Motor neuron (in vitro differentiated cells): ENCODE data around the gene ADNP. TPM values are rescaled to one million over a fixed set of nuclear protein-coding genes. Genes with fewer than 3 reads are reported as not detected.
A peak's percentile ranks its signal among the peaks of the same experiment; 100 is the strongest.

Experiments
- ATAC-seq, 8 experiments: fragments of 200-7000 bp; cut with Tn5 transposase; replicated peaks in 6 of 8; 2 replicates each; pipeline ENCODE4 v1.8.0; 2021; ENCODE audit warnings: mild to moderate bottlenecking in 8 of 8, moderate library complexity in 8 of 8
- H3K27ac ChIP-seq, 2 donors: fragments of 250-450 bp; sonication (Bioruptor Pico); 2 replicates each; pipeline ENCODE4 v1.9.0; 2021; ENCODE audit warnings: antibody characterized with exemption in 2 of 2, mild to moderate bottlenecking in 2 of 2, moderate library complexity in 1 of 2
- H3K4me1 ChIP-seq, 2 donors: fragments of 250-450 bp; sonication (Bioruptor Pico); replicated peaks in 1 of 2; 2 replicates each; pipeline ENCODE4 v1.6.1; 2021; ENCODE audit warnings: antibody characterized with exemption in 2 of 2, mild to moderate bottlenecking in 2 of 2, moderate library complexity in 1 of 2
- H3K4me3 ChIP-seq, 5 donors: fragments of 250-450 bp; sonication (Bioruptor Pico); 2 replicates each; pipeline ENCODE4 v1.9.0; 2021; ENCODE audit warnings: antibody characterized with exemption in 5 of 5, mild to moderate bottlenecking in 5 of 5, moderate library complexity in 4 of 5
- WGBS, 10 experiments: fragments of 450-650 bp; shearing (Covaris generic); methylation state at CpG; one replicate each; pipeline ENCODE4 v1.0.0; 2022; 5-methylcytosine and 5-hydroxymethylcytosine counted together
- in situ Hi-C, 9 experiments: fragments of 400-800 bp; cut with MboI; loops; one replicate each; pipeline ENCODE4 v1.15.0; 2021; ENCODE audit warnings: low sequenced_read_pairs in 9 of 9, low pct_unique_long_range_greater_than_20kb in 2 of 9; ENCODE audit not compliant: unreplicated experiment in 9 of 9
- total RNA-seq, 8 experiments: library from RNA; unstranded; fragments of 300-600 nt; gene quantifications; 2 replicates each; pipeline versions ENCODE4 v1.2.3 to v1.2.4, GENCODE V29; 2022

ADNP gene
- total RNA-seq, 8 experiments from 2014 or later: 11.6 to 121 (median 55.7) TPM

GRCh38 chr20:50874758-50875665, 56.2 kb downstream of the ADNP start:
- in situ Hi-C loops: no loop called here
- Histone ChIP-seq H3K4me1 (peaks cover 40 to 46% of the 10 kb centered on the region in 2 donors), H3K27ac (no peak overlapping the region), H3K4me3 (no peak overlapping the region)
- ATAC-seq: no peak
- WGBS, 10 experiments: 60 to 100% (median 90%) methylated on average over 1 to 24 of the region's 28 CpGs; no CpG with 5 or more reads in 2 of the 10 experiments

- in situ Hi-C loops: no loop called here
- 60 to 82% (median 80%) methylated on average over 1 to 4 of the region's 10 CpGs; no CpG with 5 or more reads in 6 of the 10 experiments for WGBS, 10 experiments
Measured at GRCh38 chr20:50874111-50874757, 57.0 kb downstream of the ADNP start.

GRCh38 chr20:50873585-50873984, 57.7 kb downstream of the ADNP start:
- WGBS, 10 experiments: 40 to 89% (median 82%) methylated on average over 1 to 6 of the region's 10 CpGs; no CpG with 5 or more reads in 5 of the 10 experiments
- H3K4me3 ChIP-seq: no peak overlapping the region
- ATAC-seq: peak in 1 of 8 experiments; percentile 1

More at GRCh38 chr20:50874111-50874757, 57.0 kb downstream of the ADNP start:
- Histone ChIP-seq H3K27ac (peak overlapping the region; percentile 81 to 86), H3K4me3 (no peak overlapping the region), H3K4me1 (peaks cover 40 to 46% of the 10 kb centered on the region in 2 donors)
- no peak for ATAC-seq

GRCh38 chr20:50872560-50873425, 58.4 kb downstream of the ADNP start:
- in situ Hi-C loops: no loop called here
- Histone ChIP-seq H3K27ac (peak overlapping the region; percentile 81 to 86), H3K4me1 (peaks cover 40 to 46% of the 10 kb centered on the region in 2 donors), H3K4me3 (no peak overlapping the region)
- peak in 4 of 8 experiments; percentile 20 to 58 (median 23) for ATAC-seq
- WGBS, 10 experiments: 53 to 100% (median 79%) methylated on average over 1 to 11 of the region's 16 CpGs; no CpG with 5 or more reads in 3 of the 10 experiments

More at GRCh38 chr20:50873585-50873984, 57.7 kb downstream of the ADNP start:
- peak overlapping the region; percentile 81 to 86 for H3K27ac ChIP-seq
- peaks cover 40 to 46% of the 10 kb centered on the region in 2 donors for H3K4me1 ChIP-seq
- in situ Hi-C loops: no loop called here

GRCh38 chr20:50870561-50871161, 60.6 kb downstream of the ADNP start:
- 0 to 60% (median 20%) methylated on average over 1 to 3 of the region's 19 CpGs; no CpG with 5 or more reads in 6 of the 10 experiments for WGBS, 10 experiments
- Histone ChIP-seq H3K4me3 (no peak overlapping the region), H3K4me1 (peaks cover 40 to 46% of the 10 kb centered on the region in 2 donors), H3K27ac (peak overlapping the region; percentile 11 to 40)
- ATAC-seq: peak in 7 of 8 experiments; percentile 22 to 88 (median 79)
- in situ Hi-C loops: no loop called here

GRCh38 chr20:50868509-50869495, 62.4 kb downstream of the ADNP start:
- no peak overlapping the region for H3K4me3 ChIP-seq
- WGBS, 10 experiments: 80 to 94% (median 91%) methylated on average over 2 to 8 of the region's 11 CpGs; no CpG with 5 or more reads in 4 of the 10 experiments
- H3K4me1 ChIP-seq: peaks cover 31 to 34% of the 10 kb centered on the region in 2 donors
- H3K27ac ChIP-seq: no peak overlapping the region
- ATAC-seq: no peak
- in situ Hi-C loops: no loop called here

- Histone ChIP-seq H3K4me3 (no peak overlapping the region), H3K27ac (no peak overlapping the region), H3K4me1 (peaks cover 22 to 24% of the 10 kb centered on the region in 2 donors)
- WGBS, 10 experiments: 60 to 100% (median 94%) methylated on average over 1 to 4 of the region's 6 CpGs; no CpG with 5 or more reads in 3 of the 10 experiments
- ATAC-seq: no peak
- in situ Hi-C loops: no loop called here
Measured at GRCh38 chr20:50867805-50868204, 63.4 kb downstream of the ADNP start.

- Histone ChIP-seq H3K4me3 (no peak overlapping the region), H3K4me1 (peaks cover 16 to 17% of the 10 kb centered on the region in 2 donors), H3K27ac (no peak overlapping the region)
- in situ Hi-C loops: no loop called here
- 70 to 100% (median 92%) methylated on average over 2 to 9 of the region's 9 CpGs; no CpG with 5 or more reads in 1 of the 10 experiments for WGBS, 10 experiments
- no peak for ATAC-seq
Measured at GRCh38 chr20:50866831-50867230, 64.4 kb downstream of the ADNP start.

- ATAC-seq: no peak
Measured at GRCh38 chr20:50866036-50866685, 65.1 kb downstream of the ADNP start.

GRCh38 chr20:50865591-50865990, 65.6 kb downstream of the ADNP start:
- in situ Hi-C loops: no loop called here
- ATAC-seq: peak in 4 of 8 experiments; percentile 6 to 77 (median 52)
- WGBS, 10 experiments: 40 to 100% (median 89%) methylated on average over 1 to 4 of the region's 7 CpGs; no CpG with 5 or more reads in 4 of the 10 experiments
- H3K4me1 ChIP-seq: peaks cover 6% of the 10 kb centered on the region in 2 donors
- no peak overlapping the region for H3K4me3 ChIP-seq
- no peak overlapping the region for H3K27ac ChIP-seq

More at GRCh38 chr20:50866036-50866685, 65.1 kb downstream of the ADNP start:
- Histone ChIP-seq H3K4me3 (no peak overlapping the region), H3K27ac (no peak overlapping the region), H3K4me1 (peaks cover 11% of the 10 kb centered on the region in 2 donors)
- in situ Hi-C loops: no loop called here
- 32 to 89% (median 80%) methylated on average over 2 to 5 of the region's 12 CpGs; no CpG with 5 or more reads in 4 of the 10 experiments for WGBS, 10 experiments

- 20 to 100% (median 92%) methylated on average over 1 to 2 of the region's 6 CpGs; no CpG with 5 or more reads in 3 of the 10 experiments for WGBS, 10 experiments
- ATAC-seq: no peak
- in situ Hi-C loops: no loop called here
Measured at GRCh38 chr20:50865114-50865513, 66.1 kb downstream of the ADNP start.

More at GRCh38 chr20:50865114-50865513, 66.1 kb downstream of the ADNP start:
- Histone ChIP-seq H3K27ac (no peak overlapping the region), H3K4me3 (no peak overlapping the region), H3K4me1 (peaks cover under 1% of the 10 kb centered on the region in 2 donors)
